ENCODE data around the gene RHOG. TPM values are rescaled to one million over a fixed set of nuclear protein-coding genes. Genes with fewer than 3 reads are reported as not detected.
A peak's percentile ranks its signal among the peaks of the same experiment; 100 is the strongest.

Gene RHOG
- 21.4 and 25.0 TPM in 2 replicates for total RNA-seq
- long read RNA-seq, transcript RHOG-201 (2 exons, 1,319 nt), result major isoform, 6 of 6 reads
- long read RNA-seq, partial matches to known transcripts, result 0 of 6 reads
- long read RNA-seq, other reads (novel, unspliced or antisense), result 0 of 6 reads

GRCh38 chr11:3840870-3841425 lies at the start of gene RHOG:
Gene RHOG (minus strand): TSS chr11:3840959. CDS start chr11:3828138, 12,821 bp downstream.
- Mint-ChIP-seq H3K36me3 (ENCODE audit: insufficient read depth) (no peaks in the 10 kb centered on the region), H3K27me3 (peaks cover 5% of the 10 kb centered on the region), H3K9me3 (ENCODE audit: low read depth) (no peaks in the 10 kb centered on the region), H3K4me3 (ENCODE audit: low read depth) (peak within 1 kb of the TSS; percentile 81), H3K27ac (peak within 1 kb of the TSS; percentile 90), H3K4me1 (ENCODE audit: low read depth) (peaks cover 10% of the 10 kb centered on the region)
- TF ChIP-seq CTCF (IDR thresholded peaks at IDR 0.05; ENCODE audit: unreplicated experiment), result no peak
- peak; percentile 52 for DNase-seq (ENCODE audit: low spot score, unreplicated experiment)

- no peak for DNase-seq (ENCODE audit: low spot score, unreplicated experiment)
- Mint-ChIP-seq H3K27me3 (no peaks in the 10 kb centered on the region), H3K9me3 (ENCODE audit: low read depth) (no peaks in the 10 kb centered on the region), H3K4me3 (ENCODE audit: low read depth) (no peak overlapping the region), H3K4me1 (ENCODE audit: low read depth) (no peaks in the 10 kb centered on the region), H3K36me3 (ENCODE audit: insufficient read depth) (no peaks in the 10 kb centered on the region), H3K27ac (no peak overlapping the region)
- no peak for TF ChIP-seq CTCF (IDR thresholded peaks at IDR 0.05; ENCODE audit: unreplicated experiment)
Observed at GRCh38 chr11:3890014-3890413, 49.3 kb upstream of the RHOG start.

- no peak overlapping the region for H3K4me3 Mint-ChIP-seq (ENCODE audit: low read depth)
- no peaks in the 10 kb centered on the region for H3K36me3 Mint-ChIP-seq (ENCODE audit: insufficient read depth)
- no peaks in the 10 kb centered on the region for H3K4me1 Mint-ChIP-seq (ENCODE audit: low read depth)
- DNase-seq (ENCODE audit: low spot score, unreplicated experiment), result no peak
- no peaks in the 10 kb centered on the region for H3K9me3 Mint-ChIP-seq (ENCODE audit: low read depth)
- no peak for TF ChIP-seq CTCF (IDR thresholded peaks at IDR 0.05; ENCODE audit: unreplicated experiment)
- no peak overlapping the region for H3K27ac Mint-ChIP-seq
- no peaks in the 10 kb centered on the region for H3K27me3 Mint-ChIP-seq
Observed at GRCh38 chr11:3888876-3889275, 48.1 kb upstream of the RHOG start.

DNA sequence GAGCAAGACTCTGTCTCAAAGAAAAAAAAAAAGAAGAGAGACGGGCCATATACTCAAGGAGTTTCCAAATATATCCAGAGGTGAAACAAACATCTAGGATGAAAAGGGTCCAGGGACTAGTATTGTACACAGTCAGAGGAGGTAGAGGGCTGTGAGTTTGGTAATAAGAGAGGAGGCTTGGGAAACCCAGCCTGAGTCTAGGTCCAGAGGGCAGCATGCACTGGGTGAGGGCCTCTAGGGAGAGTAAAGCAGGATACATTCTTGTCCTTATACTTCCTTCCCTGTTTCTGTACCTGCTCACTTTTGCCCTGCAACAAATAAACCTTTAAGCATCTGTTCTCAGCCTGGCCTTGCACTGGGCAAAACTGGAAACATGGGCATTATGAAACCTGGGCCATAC lies 46.2 kb upstream of the RHOG start:
- no peak for DNase-seq (ENCODE audit: low spot score, unreplicated experiment)
- Mint-ChIP-seq H3K36me3 (ENCODE audit: insufficient read depth) (no peaks in the 10 kb centered on the region), H3K4me1 (ENCODE audit: low read depth) (no peaks in the 10 kb centered on the region), H3K9me3 (ENCODE audit: low read depth) (no peaks in the 10 kb centered on the region), H3K27me3 (no peaks in the 10 kb centered on the region), H3K4me3 (ENCODE audit: low read depth) (no peak overlapping the region), H3K27ac (no peak overlapping the region)
- TF ChIP-seq CTCF (IDR thresholded peaks at IDR 0.05; ENCODE audit: unreplicated experiment), result no peak

DNA sequence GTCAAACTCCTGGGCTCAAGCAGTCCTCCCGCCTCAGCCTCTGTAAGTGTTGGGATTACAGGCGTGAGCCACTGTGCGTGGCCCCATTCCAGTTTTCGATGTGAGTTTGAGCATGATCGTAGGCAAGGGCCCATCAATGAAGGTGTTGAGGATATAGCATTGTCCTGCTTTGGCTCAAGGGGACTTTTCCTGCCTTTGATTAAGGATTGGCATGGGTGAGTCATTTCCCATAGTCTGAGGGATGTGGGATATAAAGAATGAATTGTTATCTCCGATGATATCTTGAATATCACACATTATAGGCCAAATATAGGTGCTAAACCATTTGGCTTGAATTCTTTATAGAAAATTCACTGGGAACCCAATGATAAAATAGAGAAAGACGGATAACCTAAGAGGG lies 45.1 kb upstream of the RHOG start:
- Mint-ChIP-seq H3K27me3 (no peaks in the 10 kb centered on the region), H3K27ac (no peak overlapping the region), H3K9me3 (ENCODE audit: low read depth) (no peaks in the 10 kb centered on the region), H3K4me3 (ENCODE audit: low read depth) (no peak overlapping the region), H3K4me1 (ENCODE audit: low read depth) (peaks cover 2% of the 10 kb centered on the region), H3K36me3 (ENCODE audit: insufficient read depth) (no peaks in the 10 kb centered on the region)
- no peak for DNase-seq (ENCODE audit: low spot score, unreplicated experiment)
- no peak for TF ChIP-seq CTCF (IDR thresholded peaks at IDR 0.05; ENCODE audit: unreplicated experiment)
